ENCODE measurements around the gene LMO1. TPM values are rescaled to one million over a fixed set of nuclear protein-coding genes. Genes with fewer than 3 reads are reported as not detected.

Gene LMO1
- total and polyA plus RNA-seq, 2 of the 8 experiments (the other 6 are each of a cell fraction or from before 2014, with no cell fraction given): 0.17 TPM; not detected in 1

GRCh38 chr11:8288166-8288772, 24.6 kb upstream of the LMO1 start (continued):
- no peak for TF ChIP-seq CHD7 (IDR thresholded peaks at IDR 0.05; ENCODE audit: insufficient replicate concordance, low read length)
- no peak for TF ChIP-seq ATF3 (IDR thresholded peaks at IDR 0.05; ENCODE audit: insufficient read depth, low read depth, low read length)
- TF ChIP-seq SUZ12 (IDR thresholded peaks at IDR 0.05; ENCODE audit: low read length): no peak
- no peak for TF ChIP-seq EP300 (IDR thresholded peaks at IDR 0.05; ENCODE audit: borderline replicate concordance in 1 of 2, low read depth in 2 of 2, low read length in 2 of 2)
- TF ChIP-seq SIN3A (conservative IDR thresholded peaks at IDR 0.05 in 1 of 2, IDR thresholded peaks at IDR 0.05 in 1 of 2; ENCODE audit: low read depth in 1 of 2, low read length in 2 of 2): no peak
